Bronchial epithelial cell (primary cell): Measurements from ENCODE around the gene ABCA6. TPM values are rescaled to one million over a fixed set of nuclear protein-coding genes. Genes with fewer than 3 reads are reported as not detected.

ENCODE experiments used
- DNase-seq: peaks from one replicate; pipeline ENCODE4 v3.0.0-alpha.2; 2010; ENCODE audit warnings: low read depth
- FAIRE-seq: peaks from 2 replicates; lab custom pipeline; 2011; peaks lifted over from hg19 to GRCh38; lab: Jason Lieb, UNC
- H3K27me3 ChIP-seq: 2 replicates; pipeline ENCODE4 v1.5.1; 2011; ENCODE audit warnings: low read length; ENCODE audit not compliant: control insufficient read depth, insufficient read depth
- H3K36me3 ChIP-seq: 2 replicates; pipeline ENCODE4 v1.5.1; 2011; ENCODE audit warnings: low read length; ENCODE audit not compliant: control insufficient read depth, insufficient read depth
- H3K4me3 ChIP-seq: 2 replicates; pipeline ENCODE4 v1.5.1; 2011; ENCODE audit warnings: mild to moderate bottlenecking, low read depth, low read length, control low read depth
- CTCF ChIP-seq: IDR thresholded peaks from 2 replicates; pipeline ENCODE4 v1.5.1; 2011; ENCODE audit warnings: mild to moderate bottlenecking, moderate library complexity, low read length, control low read depth, inconsistent platforms; ENCODE audit not compliant: insufficient read depth, severe bottlenecking
- total RNA-seq: library from RNA; depleted of rRNA; stranded (reverse); fragments of >200 nt; gene quantifications from 2 replicates; pipeline ENCODE4 v1.2.1, GENCODE V29; 2014

The ABCA6 gene
- total RNA-seq, 1 donor from 2014 or later: 0.26 TPM

GRCh38 chr17:69062860-69063581 is 78.7 kb downstream of the ABCA6 start:
- no peak for TF ChIP-seq CTCF
- FAIRE-seq (no peak), DNase-seq (no peak)
- Histone ChIP-seq H3K36me3 (no peaks in the 10 kb centered on the region), H3K27me3 (no peaks in the 10 kb centered on the region), H3K4me3 (no peak overlapping the region)

- H3K27me3 ChIP-seq: no peaks in the 10 kb centered on the region
- FAIRE-seq (no peak), DNase-seq (no peak)
- H3K36me3 ChIP-seq: no peaks in the 10 kb centered on the region
- no peak overlapping the region for H3K4me3 ChIP-seq
- TF ChIP-seq CTCF: no peak
Measured at GRCh38 chr17:69061721-69062556, 79.8 kb downstream of the ABCA6 start.

- no peak within 1 kb of the TSS for H3K4me3 ChIP-seq
- FAIRE-seq: no peak
- no peak for TF ChIP-seq CTCF
- no peak for DNase-seq
- no peaks in the 10 kb centered on the region for H3K36me3 ChIP-seq
- H3K27me3 ChIP-seq: no peaks in the 10 kb centered on the region
Measured at GRCh38 chr17:69060822-69061221, 80.9 kb downstream of the ABCA6 start, which contains the start of gene ABCA9. Gene ABCA9 (minus strand): TSS chr17:69060927. CDS start chr17:69051126, 9,801 bp downstream.

GRCh38 chr17:69059458-69060175 is 82.1 kb downstream of the ABCA6 start:
- TF ChIP-seq CTCF: no peak
- Histone ChIP-seq H3K36me3 (no peaks in the 10 kb centered on the region), H3K4me3 (no peak overlapping the region), H3K27me3 (no peaks in the 10 kb centered on the region)
- no peak for FAIRE-seq
- no peak for DNase-seq

GRCh38 chr17:69058165-69058564 is 83.5 kb downstream of the ABCA6 start:
- no peaks in the 10 kb centered on the region for H3K36me3 ChIP-seq
- no peak overlapping the region for H3K4me3 ChIP-seq
- no peak for TF ChIP-seq CTCF
- DNase-seq (no peak), FAIRE-seq (no peak)
- no peaks in the 10 kb centered on the region for H3K27me3 ChIP-seq
